ENCODE measurements around the gene IGFBP5. TPM values are rescaled to one million over a fixed set of nuclear protein-coding genes. Genes with fewer than 3 reads are reported as not detected.

IGFBP5 gene
- total RNA-seq, 1 donor from 2014 or later, result 191 TPM

GRCh38 chr2:216716109-216716508 lies 20.8 kb upstream of the IGFBP5 start:
- intact Hi-C loops (cut with DNase I), result no loop called here
- DNase-seq (ENCODE audit: low spot score), result peak; percentile 20

- intact Hi-C loops (cut with DNase I), result no loop called here
- DNase-seq (ENCODE audit: low spot score), result peak; percentile 46
Measured at GRCh38 chr2:216715402-216715974, 20.1 kb upstream of the IGFBP5 start.

GRCh38 chr2:216714376-216714775 lies 19.0 kb upstream of the IGFBP5 start:
- DNase-seq (ENCODE audit: low spot score), result peak; percentile 33
- intact Hi-C loops (cut with DNase I), result no loop called here

- peak; percentile 72 for DNase-seq (ENCODE audit: low spot score)
- intact Hi-C loops (cut with DNase I), result no loop called here
Measured at GRCh38 chr2:216713691-216714336, 18.5 kb upstream of the IGFBP5 start.

- intact Hi-C loops (cut with DNase I), result no loop called here
- peak; percentile 22 for DNase-seq (ENCODE audit: low spot score)
Measured at GRCh38 chr2:216711348-216711747, 16.0 kb upstream of the IGFBP5 start.

DNA sequence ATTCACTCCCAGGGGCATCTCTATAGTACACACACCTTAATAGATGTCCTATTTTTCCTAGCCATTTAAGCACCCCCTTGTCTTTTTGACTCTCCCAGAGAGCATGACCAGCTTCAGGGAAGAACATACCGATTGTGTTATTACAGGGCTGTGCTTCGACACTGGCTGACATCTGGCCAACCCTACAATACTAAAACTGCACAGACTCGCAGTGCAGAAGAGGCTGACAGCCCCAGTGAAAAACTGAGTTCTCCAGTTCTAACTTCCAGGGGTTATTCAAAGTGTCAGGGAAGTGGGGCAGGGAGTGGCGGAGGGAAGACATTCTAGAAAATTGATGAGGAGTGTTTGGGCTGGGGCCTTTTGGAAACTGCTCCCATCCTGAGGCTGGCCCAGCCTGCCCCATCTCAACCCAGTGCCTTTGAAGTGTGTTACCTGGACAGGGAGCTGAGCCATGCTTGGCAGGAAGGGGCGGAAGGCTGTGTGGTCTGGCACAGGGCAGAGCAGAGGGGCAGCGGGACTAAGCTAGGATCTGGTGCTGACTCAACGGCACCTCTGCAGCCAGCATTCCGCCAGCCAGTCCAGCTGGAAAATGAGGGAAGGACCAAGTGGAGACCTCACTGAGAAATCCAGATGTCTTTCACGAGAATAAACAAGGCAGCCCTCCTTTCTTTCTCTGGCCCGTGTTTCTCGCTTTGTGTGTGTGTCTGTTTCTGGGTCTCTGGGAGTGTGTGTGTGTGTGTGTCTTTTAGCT lies 15.4 kb upstream of the IGFBP5 start:
- peak; percentile 66 for DNase-seq (ENCODE audit: low spot score)
- intact Hi-C loops (cut with DNase I), result no loop called here

DNA sequence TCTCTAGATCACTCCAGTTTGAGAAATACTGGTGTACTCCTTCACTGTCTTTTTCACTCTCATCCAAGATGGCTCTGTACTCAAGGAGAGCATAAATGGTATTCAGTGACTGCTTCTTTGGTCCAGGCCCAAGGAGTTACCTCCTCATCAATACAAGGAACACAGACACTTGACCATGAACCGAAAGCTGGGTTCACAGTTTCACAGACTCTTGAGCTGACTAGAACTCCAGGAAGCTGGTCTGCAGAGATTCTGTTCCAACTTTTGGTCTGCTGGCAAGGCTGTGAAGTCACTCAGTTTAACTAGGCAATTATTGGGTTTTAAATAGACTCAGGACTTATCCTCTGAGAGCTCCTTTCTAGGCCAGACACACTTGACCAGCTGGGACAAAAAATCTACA lies 7.4 kb upstream of the IGFBP5 start:
- DNase-seq (ENCODE audit: low spot score), result no peak
- intact Hi-C loops (cut with DNase I), result loop anchor here (5.0 kb wide), 1 partner anchor 180 kb away; no protein-coding TSS in a partner anchor

- DNase-seq (ENCODE audit: low spot score), result peak; percentile 9
- intact Hi-C loops (cut with DNase I), result loop anchor here (5.0 kb wide), 1 partner anchor 181 kb away; no protein-coding TSS in a partner anchor
Measured at GRCh38 chr2:216701544-216701943, 6.2 kb upstream of the IGFBP5 start.

DNA sequence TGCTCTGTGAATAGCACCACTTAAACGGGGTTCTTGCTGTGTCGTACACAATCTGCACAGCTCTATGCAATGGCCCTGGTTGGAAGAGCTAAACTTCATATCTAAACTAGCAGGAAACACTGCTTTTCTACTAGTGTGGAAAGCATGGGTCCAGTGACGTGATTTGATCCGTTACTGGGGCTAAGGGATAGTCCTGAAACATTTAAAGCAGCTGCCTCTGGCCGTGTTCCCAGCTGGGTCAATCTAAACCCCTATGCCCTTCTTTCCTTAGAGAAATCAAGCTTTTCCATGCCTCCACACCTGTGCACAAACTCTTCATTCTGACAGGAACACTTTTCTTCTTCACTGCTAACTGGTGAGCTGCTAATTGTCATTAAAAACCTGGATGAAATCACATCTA lies 5.4 kb upstream of the IGFBP5 start:
- peak; percentile 62 for DNase-seq (ENCODE audit: low spot score)
- intact Hi-C loops (cut with DNase I), result loop anchor here (5.0 kb wide), 1 partner anchor 182 kb away; no protein-coding TSS in a partner anchor

DNA sequence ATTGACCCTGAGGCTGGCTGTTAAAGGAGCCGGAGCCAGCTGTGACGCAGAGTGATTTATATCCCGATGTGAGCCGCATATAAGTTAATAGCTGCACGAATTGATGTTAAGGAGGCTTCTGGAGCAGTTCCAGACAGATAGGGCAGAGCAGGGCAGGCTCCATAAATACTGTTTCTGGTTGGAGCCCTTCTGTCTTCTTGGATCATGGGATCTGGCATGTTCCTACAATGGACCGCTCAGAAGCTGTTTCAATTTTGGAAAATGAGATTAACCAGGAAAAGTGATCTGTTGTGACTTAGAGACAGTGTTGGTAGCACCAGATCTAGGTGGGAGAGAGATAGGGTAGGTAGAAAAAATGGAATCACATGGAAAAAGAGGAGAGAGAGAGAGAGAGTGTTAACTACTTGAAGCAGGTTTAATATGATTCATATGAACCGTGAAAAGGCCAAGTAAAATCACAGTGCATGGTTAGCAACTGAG lies 4.8 kb upstream of the IGFBP5 start:
- DNase-seq (ENCODE audit: low spot score), result peak; percentile 33
- intact Hi-C loops (cut with DNase I), result loop anchor here (5.0 kb wide), 1 partner anchor 182 kb away; no protein-coding TSS in a partner anchor

GRCh38 chr2:216698895-216699294 lies 3.5 kb upstream of the IGFBP5 start:
- peak; percentile 15 for DNase-seq (ENCODE audit: low spot score)
- intact Hi-C loops (cut with DNase I), result loop anchor here (5.0 kb wide), 7 partner anchors 283 to 1013 kb away; no protein-coding TSS in a partner anchor

- intact Hi-C loops (cut with DNase I), result loop anchor here (5.0 kb wide), 7 partner anchors 284 to 1014 kb away; no protein-coding TSS in a partner anchor
Measured at GRCh38 chr2:216698293-216698692, 2.9 kb upstream of the IGFBP5 start.

DNA sequence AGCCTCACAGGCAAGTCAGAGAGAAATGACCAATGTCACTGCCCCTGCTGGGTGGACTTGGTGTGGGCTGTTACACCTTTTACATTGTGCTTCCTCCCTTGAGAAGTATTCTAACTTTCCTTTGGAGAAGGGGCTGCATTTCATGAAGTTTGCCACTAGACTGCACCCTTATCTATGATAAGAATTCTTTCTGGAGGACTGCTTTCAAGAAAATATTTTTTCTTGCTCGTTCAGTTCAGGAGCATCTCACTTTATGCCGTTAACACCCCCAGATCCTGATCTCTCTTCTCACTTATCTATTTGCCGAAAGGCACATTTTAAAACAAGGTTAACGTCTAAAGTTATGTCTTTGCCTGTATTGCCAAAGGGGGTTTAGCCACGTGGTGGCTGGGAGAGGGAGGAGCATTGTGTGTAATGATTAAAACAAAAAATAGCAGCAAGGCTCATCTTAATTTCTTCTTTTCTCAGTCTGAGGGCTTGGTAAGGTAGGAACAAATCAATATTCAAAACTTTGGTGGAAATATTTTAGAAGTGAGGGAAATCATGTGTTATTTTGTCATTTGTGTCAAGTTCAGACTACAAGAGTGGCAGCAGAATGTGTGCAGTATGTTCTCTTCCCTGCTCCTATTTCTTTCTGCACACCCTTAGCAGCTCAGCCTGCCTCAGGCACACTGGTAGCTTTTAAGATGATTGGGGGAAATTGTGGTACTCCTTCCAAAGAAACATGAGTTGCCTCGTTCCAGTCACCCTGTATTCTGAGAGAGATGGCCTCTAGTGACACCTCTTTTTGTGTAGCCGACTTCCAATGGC lies 1.6 kb upstream of the IGFBP5 start:
- intact Hi-C loops (cut with DNase I), result loop anchor here (2.0 to 5.0 kb wide), 8 partner anchors 78 to 1015 kb away; no protein-coding TSS in a partner anchor
- peak; percentile 46 for DNase-seq (ENCODE audit: low spot score)

More at GRCh38 chr2:216698293-216698692, 2.9 kb upstream of the IGFBP5 start:
- DNase-seq (ENCODE audit: low spot score), result peak; percentile 33

DNA sequence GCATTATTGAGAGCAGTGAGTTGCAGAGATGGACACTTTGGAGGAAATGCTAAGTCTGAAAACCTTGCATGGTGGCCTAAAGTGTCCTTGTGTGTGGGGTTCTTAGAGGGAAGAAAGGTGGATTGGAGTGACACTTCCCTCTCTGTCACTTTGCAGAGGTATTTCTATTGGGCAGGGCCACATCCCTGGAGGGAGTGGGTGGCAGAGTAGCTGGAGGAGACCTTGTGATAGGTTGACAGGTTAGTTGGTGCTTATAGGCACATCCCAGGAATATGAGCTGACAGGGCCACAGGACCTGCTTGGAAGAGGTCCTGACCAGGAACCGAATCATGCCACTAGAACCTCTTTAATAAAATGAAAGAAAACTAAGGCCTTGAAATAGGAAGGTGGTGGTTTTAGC lies 972 bp upstream of the IGFBP5 start:
- intact Hi-C loops (cut with DNase I), result loop anchor here (2.0 to 5.0 kb wide), 8 partner anchors 78 to 1016 kb away; no protein-coding TSS in a partner anchor

DNA sequence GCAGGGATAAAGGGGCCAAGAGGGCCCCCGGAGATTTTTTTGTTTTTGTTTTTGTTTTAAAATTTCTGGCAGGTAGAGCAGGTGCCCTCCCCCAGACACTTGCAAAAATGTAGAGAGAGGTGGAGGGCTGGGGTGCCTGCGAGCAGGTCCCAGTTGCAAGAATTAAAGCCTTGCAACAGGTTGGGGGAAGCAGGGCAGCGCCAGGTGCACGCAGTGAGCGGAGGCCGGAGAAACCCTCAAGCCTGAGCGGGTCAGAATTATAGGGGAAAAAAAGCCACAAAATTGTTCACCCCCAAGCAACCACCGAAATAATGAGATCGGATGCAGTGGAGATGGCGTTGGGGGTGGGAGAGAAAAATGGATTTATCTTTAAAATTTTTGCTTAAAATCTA lies 527 bp downstream of the IGFBP5 start:
- intact Hi-C loops (cut with DNase I), result loop anchor here (5.0 kb wide), 7 partner anchors 287 to 1017 kb away; no protein-coding TSS in a partner anchor

More for the DNA sequence above, 972 bp upstream of the IGFBP5 start:
- peak; percentile 31 for DNase-seq (ENCODE audit: low spot score)

GRCh38 chr2:216694082-216694825 lies 1.1 kb downstream of the IGFBP5 start:
- intact Hi-C loops (cut with DNase I), result no loop called here

More for the DNA sequence above, 527 bp downstream of the IGFBP5 start:
- DNase-seq (ENCODE audit: low spot score), result peak; percentile 35

GRCh38 chr2:216693414-216694080 lies 1.8 kb downstream of the IGFBP5 start:
- peak; percentile 47 for DNase-seq (ENCODE audit: low spot score)
- intact Hi-C loops (cut with DNase I), result no loop called here

More at GRCh38 chr2:216694082-216694825, 1.1 kb downstream of the IGFBP5 start:
- DNase-seq (ENCODE audit: low spot score), result peak; percentile 76
